Measurements from ENCODE around the gene AZIN2. TPM values are rescaled to one million over a fixed set of nuclear protein-coding genes. Genes with fewer than 3 reads are reported as not detected.

The AZIN2 gene
- total RNA-seq, 1 experiment from 2014 or later = 7.3 TPM

- Histone ChIP-seq H3K79me2 (ENCODE audit: low read depth) (no peaks in the 10 kb centered on the region), H3K9me3 (ENCODE audit: insufficient read depth, low read depth) (no peaks in the 10 kb centered on the region), H3K27me3 (ENCODE audit: insufficient read depth, low read depth) (no peaks in the 10 kb centered on the region), H3K36me3 (ENCODE audit: low read depth) (no peaks in the 10 kb centered on the region), H3K4me3 (no peak overlapping the region), H3K4me1 (replicated peaks; ENCODE audit: insufficient read depth) (peaks cover 9% of the 10 kb centered on the region; the same call in 1 of the 2 replicates), H3K4me2 (no peak overlapping the region), H4K20me1 (ENCODE audit: insufficient read depth) (no peaks in the 10 kb centered on the region), H2AFZ (no peak overlapping the region), H3F3A (ENCODE audit: insufficient read depth, low read depth) (peaks cover 9% of the 10 kb centered on the region; the same call in 1 of the 2 replicates), H3K27ac (no peak overlapping the region), H3K9me2 (ENCODE audit: insufficient read depth) (no peaks in the 10 kb centered on the region)
- DNase-seq = no peak
- intact Hi-C loops (cut with micrococcal nuclease; ENCODE audit: unreplicated experiment) = no loop called here
- BruUV-seq (replicated peaks) = no TSS peak
- POLR2A ChIA-PET (ENCODE audit: unreplicated experiment) = no interaction called here
- TF ChIP-seq EZH2 (IDR thresholded peaks at IDR 0.05; ENCODE audit: low read depth) = no peak
- TF ChIP-seq, protein P1, sequence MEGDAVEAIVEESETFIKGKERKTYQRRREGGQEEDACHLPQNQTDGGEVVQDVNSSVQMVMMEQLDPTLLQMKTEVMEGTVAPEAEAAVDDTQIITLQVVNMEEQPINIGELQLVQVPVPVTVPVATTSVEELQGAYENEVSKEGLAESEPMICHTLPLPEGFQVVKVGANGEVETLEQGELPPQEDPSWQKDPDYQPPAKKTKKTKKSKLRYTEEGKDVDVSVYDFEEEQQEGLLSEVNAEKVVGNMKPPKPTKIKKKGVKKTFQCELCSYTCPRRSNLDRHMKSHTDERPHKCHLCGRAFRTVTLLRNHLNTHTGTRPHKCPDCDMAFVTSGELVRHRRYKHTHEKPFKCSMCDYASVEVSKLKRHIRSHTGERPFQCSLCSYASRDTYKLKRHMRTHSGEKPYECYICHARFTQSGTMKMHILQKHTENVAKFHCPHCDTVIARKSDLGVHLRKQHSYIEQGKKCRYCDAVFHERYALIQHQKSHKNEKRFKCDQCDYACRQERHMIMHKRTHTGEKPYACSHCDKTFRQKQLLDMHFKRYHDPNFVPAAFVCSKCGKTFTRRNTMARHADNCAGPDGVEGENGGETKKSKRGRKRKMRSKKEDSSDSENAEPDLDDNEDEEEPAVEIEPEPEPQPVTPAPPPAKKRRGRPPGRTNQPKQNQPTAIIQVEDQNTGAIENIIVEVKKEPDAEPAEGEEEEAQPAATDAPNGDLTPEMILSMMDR (conservative IDR thresholded peaks at IDR 0.05) = no peak
- CTCF ChIA-PET = no interaction called here
Observed at GRCh38 chr1:33143698-33144097, 62.7 kb downstream of the AZIN2 start.

DNA sequence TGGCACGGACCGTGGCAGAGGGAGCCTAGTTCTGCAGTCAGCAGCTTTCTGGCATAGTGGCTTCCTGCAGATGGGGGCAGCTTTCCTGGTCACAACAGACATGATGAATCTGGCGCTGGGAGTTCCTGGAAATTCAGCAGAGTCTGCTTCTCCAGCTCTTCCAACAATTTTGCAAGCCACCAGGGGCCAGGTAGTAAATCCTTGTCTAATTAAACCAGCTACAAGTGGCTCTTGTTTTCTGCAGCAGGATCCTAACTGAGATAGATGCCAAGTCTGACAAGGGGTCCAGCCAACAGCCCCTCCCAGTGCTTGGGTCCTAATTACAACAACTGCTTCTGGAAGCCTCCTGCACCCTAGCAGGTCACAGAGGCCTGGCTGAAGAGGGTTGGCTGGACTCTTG is 65.0 kb downstream of the AZIN2 start:
- H3K36me3 ChIP-seq (ENCODE audit: low read depth) = no peaks in the 10 kb centered on the region
- H3K4me3 ChIP-seq = no peak overlapping the region
- intact Hi-C loops (cut with micrococcal nuclease; ENCODE audit: unreplicated experiment) = no loop called here
- CTCF ChIA-PET = no interaction called here
- POLR2A ChIA-PET (ENCODE audit: unreplicated experiment) = no interaction called here
- H3K9me3 ChIP-seq (ENCODE audit: insufficient read depth, low read depth) = no peaks in the 10 kb centered on the region
- no peak overlapping the region for H2AFZ ChIP-seq
- H3K27me3 ChIP-seq (ENCODE audit: insufficient read depth, low read depth) = no peaks in the 10 kb centered on the region
- peaks cover 25% of the 10 kb centered on the region for H3K4me1 ChIP-seq (replicated peaks; ENCODE audit: insufficient read depth)
- no TSS peak for BruUV-seq (replicated peaks)
- H3F3A ChIP-seq (ENCODE audit: insufficient read depth, low read depth) = peaks cover 23% of the 10 kb centered on the region
- H3K9me2 ChIP-seq (ENCODE audit: insufficient read depth) = no peaks in the 10 kb centered on the region
- H4K20me1 ChIP-seq (ENCODE audit: insufficient read depth) = no peaks in the 10 kb centered on the region
- H3K27ac ChIP-seq = no peak overlapping the region
- no peaks in the 10 kb centered on the region for H3K79me2 ChIP-seq (ENCODE audit: low read depth)
- TF ChIP-seq, protein P1 (conservative IDR thresholded peaks at IDR 0.05) = no peak
- TF ChIP-seq EZH2 (IDR thresholded peaks at IDR 0.05; ENCODE audit: low read depth) = no peak
- no peak for DNase-seq
- H3K4me2 ChIP-seq = no peak overlapping the region

GRCh38 chr1:33147275-33147996 is 66.5 kb downstream of the AZIN2 start:
- Histone ChIP-seq H3K4me3 (no peak overlapping the region), H3K4me2 (no peak overlapping the region), H3F3A (ENCODE audit: insufficient read depth, low read depth) (peaks cover 23% of the 10 kb centered on the region), H4K20me1 (ENCODE audit: insufficient read depth) (no peaks in the 10 kb centered on the region), H3K9me3 (ENCODE audit: insufficient read depth, low read depth) (no peaks in the 10 kb centered on the region), H3K4me1 (replicated peaks; ENCODE audit: insufficient read depth) (peaks cover 39% of the 10 kb centered on the region), H3K27ac (no peak overlapping the region), H3K9me2 (ENCODE audit: insufficient read depth) (no peaks in the 10 kb centered on the region), H3K27me3 (ENCODE audit: insufficient read depth, low read depth) (no peaks in the 10 kb centered on the region), H3K79me2 (ENCODE audit: low read depth) (no peaks in the 10 kb centered on the region), H2AFZ (no peak overlapping the region), H3K36me3 (ENCODE audit: low read depth) (no peaks in the 10 kb centered on the region)
- DNase-seq = no peak
- intact Hi-C loops (cut with micrococcal nuclease; ENCODE audit: unreplicated experiment) = no loop called here
- TF ChIP-seq EZH2 (IDR thresholded peaks at IDR 0.05; ENCODE audit: low read depth) = no peak
- TF ChIP-seq, protein P1 (conservative IDR thresholded peaks at IDR 0.05) = no peak
- POLR2A ChIA-PET (ENCODE audit: unreplicated experiment) = no interaction called here
- CTCF ChIA-PET = no interaction called here
- BruUV-seq (replicated peaks) = no TSS peak

All from PC-9 (cell line).